Upper lobe of right lung (tissue), 1 donor: ENCODE results near the gene NELFB. TPM values are rescaled to one million over a fixed set of nuclear protein-coding genes. Genes with fewer than 3 reads are reported as not detected.

Experiments used
- ATAC-seq: fragments of 200-7000 bp; cut with Tn5 transposase; one replicate; pipeline ENCODE4 v1.9.1; 2020; ENCODE audit warnings: mild to moderate bottlenecking, moderate library complexity
- DNase-seq: peaks from one replicate; pipeline ENCODE4 v3.0.0-alpha.2; 2020
- H3K27ac ChIP-seq: fragments of 200-600 bp; one replicate; pipeline ENCODE4 v1.8.0; 2022
- H3K27me3 ChIP-seq: fragments of 200-600 bp; one replicate; pipeline ENCODE4 v1.8.0; 2022; ENCODE audit warnings: mild to moderate bottlenecking
- H3K36me3 ChIP-seq: fragments of 200-600 bp; one replicate; pipeline ENCODE4 v1.8.0; 2022
- H3K4me1 ChIP-seq: fragments of 200-600 bp; one replicate; pipeline ENCODE4 v1.8.0; 2022
- H3K4me3 ChIP-seq: fragments of 200-600 bp; one replicate; pipeline ENCODE4 v1.8.0; 2022; ENCODE audit warnings: mild to moderate bottlenecking
- H3K9me3 ChIP-seq: fragments of 200-600 bp; one replicate; pipeline ENCODE4 v1.8.0; 2022
- intact Hi-C: fragments of 100-400 bp; cut with DNase I; formaldehyde crosslinking; loops from one replicate; pipeline ENCODE4 v1.11.0; 2022
- total RNA-seq: library from RNA; stranded (reverse); fragmentation: NEBNext Ultra II Directional; extraction: Animal tissue kit (Norgen Biotek cat#: 25700); gene quantifications from one replicate; pipeline ENCODE4 v1.2.1, GENCODE V29; 2021
- TF ChIP-seq, protein P1 (sequence below): fragments of 200-600 bp; IDR thresholded peaks from one replicate; pipeline ENCODE4 v1.8.0; 2022; ENCODE audit warnings: antibody characterized with exemption
- donor health status: DM: no; HTN: yes; CAD: no; lungs with severe emphysema.

Gene NELFB
- total RNA-seq, 1 donor from 2014 or later = 47.2 TPM

DNA sequence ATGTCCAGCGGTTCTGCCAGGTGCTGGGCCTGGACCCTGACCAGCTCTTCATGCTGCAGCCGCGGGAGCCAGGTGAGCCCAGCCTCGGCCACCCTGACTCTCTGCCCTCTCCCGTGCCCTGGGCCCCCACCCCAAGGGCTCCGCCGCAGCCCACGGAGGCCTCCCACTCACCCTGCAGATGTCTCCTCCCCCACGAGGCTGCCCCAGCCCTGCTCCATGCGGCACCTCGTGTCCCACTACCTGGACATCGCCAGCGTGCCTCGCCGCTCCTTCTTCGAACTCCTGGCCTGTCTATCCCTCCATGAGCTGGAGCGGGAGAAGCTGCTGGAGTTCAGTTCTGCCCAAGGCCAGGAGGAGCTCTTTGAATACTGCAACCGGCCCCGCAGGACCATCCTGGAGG, 40.5 kb upstream of the NELFB start:
- Histone ChIP-seq H3K27ac (no peak overlapping the region), H3K4me3 (no peak overlapping the region), H3K27me3 (no peaks in the 10 kb centered on the region), H3K9me3 (no peaks in the 10 kb centered on the region), H3K4me1 (no peaks in the 10 kb centered on the region), H3K36me3 (no peaks in the 10 kb centered on the region)
- TF ChIP-seq, protein P1, sequence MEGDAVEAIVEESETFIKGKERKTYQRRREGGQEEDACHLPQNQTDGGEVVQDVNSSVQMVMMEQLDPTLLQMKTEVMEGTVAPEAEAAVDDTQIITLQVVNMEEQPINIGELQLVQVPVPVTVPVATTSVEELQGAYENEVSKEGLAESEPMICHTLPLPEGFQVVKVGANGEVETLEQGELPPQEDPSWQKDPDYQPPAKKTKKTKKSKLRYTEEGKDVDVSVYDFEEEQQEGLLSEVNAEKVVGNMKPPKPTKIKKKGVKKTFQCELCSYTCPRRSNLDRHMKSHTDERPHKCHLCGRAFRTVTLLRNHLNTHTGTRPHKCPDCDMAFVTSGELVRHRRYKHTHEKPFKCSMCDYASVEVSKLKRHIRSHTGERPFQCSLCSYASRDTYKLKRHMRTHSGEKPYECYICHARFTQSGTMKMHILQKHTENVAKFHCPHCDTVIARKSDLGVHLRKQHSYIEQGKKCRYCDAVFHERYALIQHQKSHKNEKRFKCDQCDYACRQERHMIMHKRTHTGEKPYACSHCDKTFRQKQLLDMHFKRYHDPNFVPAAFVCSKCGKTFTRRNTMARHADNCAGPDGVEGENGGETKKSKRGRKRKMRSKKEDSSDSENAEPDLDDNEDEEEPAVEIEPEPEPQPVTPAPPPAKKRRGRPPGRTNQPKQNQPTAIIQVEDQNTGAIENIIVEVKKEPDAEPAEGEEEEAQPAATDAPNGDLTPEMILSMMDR = no peak
- intact Hi-C loops = no loop called here
- no peak for DNase-seq
- no peak for ATAC-seq

DNA sequence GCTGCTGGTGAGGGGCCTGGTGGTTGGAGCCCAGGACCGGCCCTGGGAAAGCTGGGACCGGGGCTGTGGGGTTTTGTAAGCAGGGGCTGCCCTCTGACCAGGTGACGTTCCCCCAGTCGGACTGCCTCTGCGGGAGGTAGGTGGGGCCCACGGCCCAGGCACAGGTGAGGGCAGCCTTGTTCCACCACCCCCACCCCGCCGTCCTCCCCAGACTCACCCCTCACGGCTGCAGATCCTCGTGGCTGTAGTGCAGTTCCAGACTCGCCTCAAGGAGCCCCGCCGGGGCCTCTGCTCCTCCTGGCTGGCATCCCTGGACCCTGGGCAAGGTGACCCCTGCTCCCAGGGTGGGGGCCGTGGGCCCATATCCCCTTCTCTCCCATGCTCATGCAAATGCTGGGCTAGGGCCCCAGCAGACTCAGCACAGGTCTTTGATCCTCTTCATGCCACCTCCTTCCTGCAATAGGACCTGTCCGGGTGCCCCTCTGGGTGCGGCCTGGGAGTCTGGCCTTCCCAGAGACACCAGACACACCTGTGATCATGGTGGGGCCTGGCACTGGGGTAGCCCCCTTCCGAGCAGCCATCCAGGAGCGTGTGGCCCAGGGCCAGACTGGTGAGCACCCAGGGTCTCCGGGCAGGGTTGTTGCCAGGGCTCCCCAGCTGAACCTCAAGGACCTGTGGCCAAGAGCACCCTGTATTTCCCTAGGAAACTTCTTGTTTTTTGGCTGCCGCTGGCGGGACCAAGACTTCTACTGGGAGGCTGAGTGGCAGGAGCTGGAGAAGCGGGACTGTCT, 39.7 kb upstream of the NELFB start:
- ATAC-seq = no peak
- H3K4me3 ChIP-seq = no peak overlapping the region
- no peak for DNase-seq
- H3K36me3 ChIP-seq = no peaks in the 10 kb centered on the region
- TF ChIP-seq, protein P1 = no peak
- H3K27ac ChIP-seq = no peak overlapping the region
- H3K9me3 ChIP-seq = no peaks in the 10 kb centered on the region
- no peaks in the 10 kb centered on the region for H3K27me3 ChIP-seq
- H3K4me1 ChIP-seq = no peaks in the 10 kb centered on the region
- intact Hi-C loops = no loop called here

DNA sequence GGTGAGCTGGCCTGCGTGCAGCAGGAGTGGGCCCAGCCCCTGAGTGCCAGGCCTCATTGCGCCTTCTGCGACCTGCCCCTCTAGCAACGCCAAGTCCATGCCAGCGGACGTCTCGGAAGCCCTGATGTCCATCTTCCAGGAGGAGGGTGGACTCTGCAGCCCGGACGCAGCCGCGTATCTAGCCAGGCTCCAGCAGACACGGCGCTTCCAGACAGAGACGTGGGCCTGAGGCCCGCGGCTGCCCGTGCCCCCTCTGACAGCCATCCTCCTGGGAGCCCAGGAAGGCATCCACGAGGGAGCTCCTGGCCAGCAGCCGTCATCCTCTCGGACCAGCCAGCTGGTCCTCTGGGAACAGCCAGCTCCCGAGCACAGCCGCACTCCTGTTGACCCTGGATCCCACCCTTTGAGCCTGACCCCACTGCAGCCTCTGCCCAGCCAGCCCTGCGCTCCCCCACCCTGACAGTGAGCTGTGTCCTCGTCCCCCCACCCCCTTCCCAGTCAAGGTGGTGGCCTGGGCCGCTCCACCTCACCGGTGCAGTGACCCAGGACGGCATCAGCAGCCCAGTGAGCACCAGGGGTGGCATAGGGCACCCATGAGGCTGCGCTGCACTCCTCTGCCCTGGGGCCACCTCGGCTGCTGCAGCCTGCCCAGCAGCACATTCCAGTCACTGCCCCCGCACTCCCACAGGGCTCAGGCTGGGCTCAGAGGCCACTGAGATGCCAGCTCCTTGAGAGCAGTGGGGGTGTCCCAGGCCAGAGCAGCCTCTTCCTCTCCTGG, 38.8 kb upstream of the NELFB start:
- intact Hi-C loops = no loop called here
- DNase-seq (peak; percentile 64), ATAC-seq (no peak)
- no peaks in the 10 kb centered on the region for H3K9me3 ChIP-seq
- no peak overlapping the region for H3K4me3 ChIP-seq
- no peaks in the 10 kb centered on the region for H3K36me3 ChIP-seq
- TF ChIP-seq, protein P1 = no peak
- no peaks in the 10 kb centered on the region for H3K27me3 ChIP-seq
- H3K4me1 ChIP-seq = no peaks in the 10 kb centered on the region
- H3K27ac ChIP-seq = no peak overlapping the region

DNA sequence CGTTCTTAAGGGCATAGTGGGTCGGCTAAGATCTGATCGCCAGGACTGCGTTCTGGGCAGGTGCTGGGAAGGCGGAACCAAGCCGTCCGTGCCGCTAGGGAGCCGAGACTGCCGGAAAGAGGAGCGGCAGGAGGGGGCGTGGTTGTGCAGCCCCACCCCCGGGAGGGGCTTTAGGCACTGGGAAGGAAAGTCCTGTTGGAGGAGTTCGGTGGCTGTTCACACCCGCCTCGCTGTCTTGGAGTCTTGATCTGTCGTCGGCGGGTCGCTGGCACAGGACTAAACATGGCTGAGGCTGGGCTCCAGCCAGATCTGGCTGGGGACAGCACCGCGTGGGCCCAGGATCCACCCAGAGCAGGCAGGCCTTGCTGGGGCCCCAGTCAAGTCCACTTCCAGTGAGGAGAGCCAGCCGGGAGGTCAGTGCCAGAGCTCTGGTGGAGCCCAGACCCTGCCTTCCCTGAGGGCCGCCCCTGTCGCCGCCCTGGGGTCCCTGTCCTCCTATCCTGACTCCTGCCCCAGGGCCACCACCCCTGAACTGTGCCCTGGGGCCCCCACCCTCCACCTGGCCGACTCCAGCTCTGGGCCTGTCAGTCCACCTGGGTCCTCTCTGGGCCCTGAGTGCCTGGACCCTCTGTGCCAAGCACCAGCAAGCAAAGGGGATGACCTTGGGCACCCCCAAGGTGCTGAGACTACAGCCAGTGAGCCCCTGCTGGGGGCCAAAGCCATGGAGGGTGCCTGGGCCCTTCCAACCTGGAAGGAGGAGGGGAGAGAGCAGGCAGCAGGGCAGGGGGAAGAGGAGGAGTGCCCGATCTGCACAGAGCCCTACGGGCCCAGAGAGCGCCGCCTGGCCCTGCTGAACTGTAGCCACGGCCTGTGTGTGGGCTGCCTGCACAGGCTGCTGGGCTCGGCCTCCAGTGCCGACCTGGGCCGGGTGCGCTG, 37.6 kb upstream of the NELFB start:
- Histone ChIP-seq H3K27ac (peak overlapping the region; percentile 63), H3K4me3 (peak overlapping the region; percentile 36), H3K27me3 (no peaks in the 10 kb centered on the region), H3K4me1 (peaks cover 3% of the 10 kb centered on the region), H3K36me3 (no peaks in the 10 kb centered on the region), H3K9me3 (no peaks in the 10 kb centered on the region)
- ATAC-seq = peak; percentile 72
- peak; percentile 89 for DNase-seq
- intact Hi-C loops = no loop called here
- TF ChIP-seq, protein P1 = no peak

DNA sequence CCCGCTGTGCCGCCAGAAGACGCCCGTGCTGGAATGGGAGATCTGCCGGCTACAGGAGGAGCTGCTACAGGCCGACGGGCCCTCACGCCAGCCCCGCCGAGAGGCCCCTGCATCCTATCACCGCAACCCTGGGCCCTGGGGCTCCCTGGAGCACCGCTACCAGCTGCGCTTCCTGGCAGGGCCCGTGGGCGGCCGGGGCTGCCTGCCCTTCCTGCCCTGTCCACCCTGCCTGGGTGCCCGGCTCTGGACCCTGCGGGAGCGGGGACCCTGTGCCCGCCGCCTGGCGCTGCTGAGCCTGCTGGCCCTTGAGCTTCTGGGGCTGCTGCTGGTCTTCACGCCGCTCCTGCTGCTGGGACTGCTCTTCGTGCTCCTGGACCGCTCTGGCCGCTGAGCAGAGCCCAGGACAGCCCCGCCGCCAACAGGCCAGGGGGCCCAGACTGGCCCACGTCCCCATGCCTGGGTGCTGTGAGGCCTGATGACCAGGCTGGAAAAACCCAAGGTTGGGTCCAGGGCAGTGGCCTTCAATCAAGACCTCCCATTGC, 36.8 kb upstream of the NELFB start:
- Histone ChIP-seq H3K9me3 (no peaks in the 10 kb centered on the region), H3K27ac (peak overlapping the region; percentile 6), H3K36me3 (no peaks in the 10 kb centered on the region), H3K4me1 (peaks cover 9% of the 10 kb centered on the region), H3K27me3 (no peaks in the 10 kb centered on the region), H3K4me3 (no peak overlapping the region)
- TF ChIP-seq, protein P1 = no peak
- ATAC-seq = no peak
- intact Hi-C loops = no loop called here
- DNase-seq = no peak
